KMS-11 (cell line): ENCODE measurements around the gene CEP44.

Source experiments
- H2AFZ ChIP-seq: fragments of 200-600 bp; sonication (generic); 2 replicates; pipeline ENCODE4 v1.6.1; 2016; ENCODE audit warnings: antibody characterized with exemption, mixed run types, low read depth
- H3K27ac ChIP-seq: fragments of 200-600 bp; sonication (generic); 2 replicates; pipeline ENCODE4 v1.6.1; 2016; ENCODE audit warnings: mild to moderate bottlenecking, mixed run types
- H3K27me3 ChIP-seq: fragments of 200-600 bp; sonication (generic); 2 replicates; pipeline ENCODE4 v1.6.1; 2017; ENCODE audit warnings: mild to moderate bottlenecking, low read depth, mixed run types, moderate library complexity; ENCODE audit not compliant: insufficient read depth
- H3K36me3 ChIP-seq: fragments of 200-600 bp; sonication (generic); 2 replicates; pipeline ENCODE4 v1.6.1; 2017; ENCODE audit warnings: mild to moderate bottlenecking, mixed run types; ENCODE audit not compliant: insufficient read depth
- H3K4me1 ChIP-seq: fragments of 200-600 bp; sonication (generic); 2 replicates; pipeline ENCODE4 v1.6.1; 2016; ENCODE audit warnings: mild to moderate bottlenecking, low read depth, mixed run types; ENCODE audit not compliant: poor library complexity, severe bottlenecking
- H3K4me2 ChIP-seq: fragments of 200-600 bp; sonication (generic); 2 replicates; pipeline ENCODE4 v1.7.0; 2016; ENCODE audit warnings: mild to moderate bottlenecking, mixed run types
- H3K4me3 ChIP-seq: fragments of 200-600 bp; sonication (generic); IDR thresholded peaks from 2 replicates; pipeline ENCODE4 v1.6.1; 2017; ENCODE audit warnings: low read depth, low read length, mixed read lengths; ENCODE audit not compliant: insufficient read depth
- H3K79me2 ChIP-seq: fragments of 200-600 bp; sonication (generic); 2 replicates; pipeline ENCODE4 v1.6.1; 2016; ENCODE audit warnings: low read depth, mixed run types; ENCODE audit not compliant: insufficient read depth
- H3K9ac ChIP-seq: fragments of 200-600 bp; sonication (generic); 2 replicates; pipeline ENCODE4 v1.6.1; 2016; ENCODE audit warnings: mild to moderate bottlenecking, mixed run types
- H4K20me1 ChIP-seq: fragments of 200-600 bp; sonication (generic); 2 replicates; pipeline ENCODE4 v1.6.1; 2016; ENCODE audit warnings: mild to moderate bottlenecking, mixed run types; ENCODE audit not compliant: insufficient read depth
- TF ChIP-seq, protein P1 (sequence below): fragments of 200-600 bp; sonication (generic); conservative IDR thresholded peaks from 2 replicates; pipeline ENCODE4 v1.6.1; 2017; ENCODE audit warnings: low read depth, mild to moderate bottlenecking, antibody characterized with exemption, low read length, moderate library complexity, mixed read lengths

CEP44 gene

DNA sequence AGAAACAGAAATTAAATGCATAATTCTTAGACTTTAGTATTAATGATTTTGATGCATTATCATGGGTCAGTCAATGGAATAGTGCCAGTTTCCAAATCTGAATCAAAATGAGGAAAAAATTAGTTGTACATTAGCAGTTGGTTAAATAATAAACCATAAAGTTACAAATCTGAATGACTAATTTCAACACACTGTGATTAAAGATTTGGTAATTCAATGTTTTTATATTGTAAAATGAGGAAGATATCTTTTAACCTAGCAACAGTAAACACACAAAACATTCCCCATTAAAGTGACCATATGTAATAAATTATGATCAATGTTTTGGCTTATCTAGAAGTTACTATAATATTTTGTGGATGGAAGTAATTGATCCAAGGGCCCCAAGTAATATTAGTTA is 1.8 kb upstream of the CEP44 start:
- peaks cover 55% of the 10 kb centered on the region for H3K79me2 ChIP-seq
- peaks cover 47% of the 10 kb centered on the region for H3K4me1 ChIP-seq
- no peak overlapping the region for H3K9ac ChIP-seq
- peak overlapping the region; percentile 84 for H3K4me2 ChIP-seq
- no peaks in the 10 kb centered on the region for H3K36me3 ChIP-seq
- no peaks in the 10 kb centered on the region for H4K20me1 ChIP-seq
- H2AFZ ChIP-seq = peak overlapping the region; percentile 98; the same call in 1 of the 2 replicates
- H3K27me3 ChIP-seq = no peaks in the 10 kb centered on the region
- H3K4me3 ChIP-seq = no peak overlapping the region
- TF ChIP-seq, protein P1, sequence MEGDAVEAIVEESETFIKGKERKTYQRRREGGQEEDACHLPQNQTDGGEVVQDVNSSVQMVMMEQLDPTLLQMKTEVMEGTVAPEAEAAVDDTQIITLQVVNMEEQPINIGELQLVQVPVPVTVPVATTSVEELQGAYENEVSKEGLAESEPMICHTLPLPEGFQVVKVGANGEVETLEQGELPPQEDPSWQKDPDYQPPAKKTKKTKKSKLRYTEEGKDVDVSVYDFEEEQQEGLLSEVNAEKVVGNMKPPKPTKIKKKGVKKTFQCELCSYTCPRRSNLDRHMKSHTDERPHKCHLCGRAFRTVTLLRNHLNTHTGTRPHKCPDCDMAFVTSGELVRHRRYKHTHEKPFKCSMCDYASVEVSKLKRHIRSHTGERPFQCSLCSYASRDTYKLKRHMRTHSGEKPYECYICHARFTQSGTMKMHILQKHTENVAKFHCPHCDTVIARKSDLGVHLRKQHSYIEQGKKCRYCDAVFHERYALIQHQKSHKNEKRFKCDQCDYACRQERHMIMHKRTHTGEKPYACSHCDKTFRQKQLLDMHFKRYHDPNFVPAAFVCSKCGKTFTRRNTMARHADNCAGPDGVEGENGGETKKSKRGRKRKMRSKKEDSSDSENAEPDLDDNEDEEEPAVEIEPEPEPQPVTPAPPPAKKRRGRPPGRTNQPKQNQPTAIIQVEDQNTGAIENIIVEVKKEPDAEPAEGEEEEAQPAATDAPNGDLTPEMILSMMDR = no peak
- H3K27ac ChIP-seq = peak overlapping the region; percentile 93; the same call in 1 of the 2 replicates

DNA sequence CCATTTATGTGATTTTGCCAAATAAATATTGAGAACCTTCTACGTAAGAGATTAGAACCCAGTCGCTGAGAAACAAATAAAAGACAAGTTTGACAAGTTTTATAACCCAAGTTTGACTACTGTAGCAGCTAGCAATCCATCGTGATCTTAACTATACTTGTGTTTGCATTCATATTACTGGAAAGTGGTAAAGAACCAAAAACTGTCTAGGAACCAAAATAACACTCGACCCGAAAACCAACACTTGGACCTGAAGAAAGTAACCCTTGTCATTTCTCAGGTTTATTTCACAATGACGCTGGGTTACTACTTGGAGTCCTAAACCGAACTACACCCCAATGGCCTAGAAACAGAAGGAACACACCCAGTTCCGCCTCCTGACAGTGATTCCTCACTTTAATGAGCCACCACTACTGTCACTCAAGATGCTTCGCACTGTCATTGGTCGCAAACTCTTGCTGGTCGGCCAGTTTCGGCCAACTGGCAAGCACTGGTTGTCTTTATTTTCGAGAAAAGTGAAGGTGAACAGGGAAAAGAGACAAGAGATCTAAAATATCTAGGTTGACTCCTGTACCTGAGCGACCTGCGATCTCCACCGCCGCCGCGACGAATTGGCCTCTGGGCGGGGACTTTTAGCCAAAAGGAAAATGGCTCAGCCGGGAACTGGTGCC is 740 bp upstream of the CEP44 start:
- Histone ChIP-seq H3K79me2 (peaks cover 58% of the 10 kb centered on the region), H3K36me3 (no peaks in the 10 kb centered on the region), H4K20me1 (no peaks in the 10 kb centered on the region), H3K4me1 (peaks cover 40% of the 10 kb centered on the region), H2AFZ (peak overlapping the region; percentile 98), H3K27ac (peak overlapping the region; percentile 93), H3K9ac (peak overlapping the region; percentile 96), H3K27me3 (no peaks in the 10 kb centered on the region), H3K4me2 (peak overlapping the region; percentile 84), H3K4me3 (no peak overlapping the region)
- TF ChIP-seq, protein P1 = no peak

DNA sequence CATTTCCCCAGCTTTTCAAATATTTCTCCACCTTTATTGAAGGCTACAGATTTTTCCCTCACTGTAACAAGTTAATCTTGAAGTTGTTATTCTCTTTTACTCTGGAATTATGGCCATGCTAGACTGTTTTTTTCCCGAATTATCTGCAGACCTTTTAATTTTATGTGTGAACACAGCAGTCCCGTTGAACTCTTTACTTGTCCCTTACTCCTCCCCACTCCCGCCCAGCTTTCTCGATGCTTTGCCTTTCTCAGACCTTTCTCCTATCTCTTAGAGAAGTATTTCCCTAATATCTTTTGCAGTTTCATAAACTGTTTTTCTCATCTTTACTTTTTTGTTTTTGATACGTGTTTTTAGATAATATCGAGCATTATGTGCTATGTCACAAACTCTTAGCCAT is 776 bp downstream of the CEP44 start:
- Histone ChIP-seq H3K4me2 (peak overlapping the region; percentile 84), H4K20me1 (no peaks in the 10 kb centered on the region), H3K4me1 (peaks cover 29% of the 10 kb centered on the region), H3K4me3 (no peak overlapping the region), H3K36me3 (no peaks in the 10 kb centered on the region), H3K27ac (peak overlapping the region; percentile 93), H3K27me3 (no peaks in the 10 kb centered on the region), H2AFZ (peak overlapping the region; percentile 98), H3K79me2 (peaks cover 54% of the 10 kb centered on the region), H3K9ac (peak overlapping the region; percentile 96)
- TF ChIP-seq, protein P1 = no peak

DNA sequence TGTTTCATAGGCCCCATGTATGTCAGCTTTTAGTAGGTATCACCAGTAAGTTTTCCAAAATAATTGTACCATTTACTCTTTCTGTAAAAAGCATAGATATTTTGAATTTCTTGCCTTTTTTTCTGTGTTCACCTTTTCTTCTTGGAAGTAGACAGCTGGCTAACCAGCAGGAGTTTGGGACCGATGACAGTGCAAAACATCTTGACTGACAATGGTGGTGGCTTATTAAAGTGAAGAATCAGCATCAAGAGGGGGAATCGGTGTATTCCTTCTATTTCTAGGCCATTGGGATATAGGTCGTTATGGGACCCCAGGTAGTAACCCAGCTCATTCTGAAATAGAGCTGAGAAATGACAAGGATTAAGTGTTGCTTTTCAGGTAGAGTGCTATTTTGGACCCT is 3.2 kb downstream of the CEP44 start:
- peaks cover 53% of the 10 kb centered on the region for H3K79me2 ChIP-seq
- H3K27me3 ChIP-seq = no peaks in the 10 kb centered on the region
- H4K20me1 ChIP-seq = no peaks in the 10 kb centered on the region
- H3K27ac ChIP-seq = no peak overlapping the region
- no peak overlapping the region for H3K4me3 ChIP-seq
- H3K36me3 ChIP-seq = no peaks in the 10 kb centered on the region
- H2AFZ ChIP-seq = no peak overlapping the region
- H3K4me2 ChIP-seq = no peak overlapping the region
- peaks cover 17% of the 10 kb centered on the region for H3K4me1 ChIP-seq
- no peak overlapping the region for H3K9ac ChIP-seq
- TF ChIP-seq, protein P1 = no peak
